Muscle layer of colon (tissue), 2 donors: ENCODE data around the gene WEE1.
"Not testable (repeated sequence)": the region's sequence is repeated elsewhere in the genome, so short reads cannot be mapped to it uniquely, and the experiment has no call there.

Experiments used
- H3K27ac ChIP-seq: one replicate; pipeline ENCODE4 v1.7.0; 2013; ENCODE audit warnings: low read depth, mild to moderate bottlenecking, low read length, moderate library complexity
- H3K27me3 ChIP-seq, 2 donors: one replicate each; pipeline ENCODE4 v1.7.0; 2013; ENCODE audit warnings: low read length in 2 of 2, mild to moderate bottlenecking in 2 of 2; ENCODE audit not compliant: insufficient read depth in 2 of 2, control insufficient read depth in 1 of 2
- H3K36me3 ChIP-seq: one replicate; pipeline ENCODE4 v1.7.0; 2013; ENCODE audit warnings: mild to moderate bottlenecking, low read length; ENCODE audit not compliant: insufficient read depth
- H3K4me1 ChIP-seq: one replicate; pipeline ENCODE4 v1.7.0; 2013; ENCODE audit warnings: mild to moderate bottlenecking, low read length; ENCODE audit not compliant: insufficient read depth
- H3K4me3 ChIP-seq, 2 donors: one replicate each; pipeline ENCODE4 v1.7.0; 2013; ENCODE audit warnings: low read length in 2 of 2, low read depth in 1 of 2, mild to moderate bottlenecking in 1 of 2, moderate library complexity in 1 of 2
- H3K9ac ChIP-seq: one replicate; pipeline ENCODE4 v1.7.0; 2013; ENCODE audit warnings: low read length
- H3K9me3 ChIP-seq: one replicate; pipeline ENCODE4 v1.7.0; 2013; ENCODE audit warnings: mild to moderate bottlenecking, low read length
- donor health status: abdominal sarcoma.
- donor health status: Adenocarcinoma of cecum.

The WEE1 gene

DNA sequence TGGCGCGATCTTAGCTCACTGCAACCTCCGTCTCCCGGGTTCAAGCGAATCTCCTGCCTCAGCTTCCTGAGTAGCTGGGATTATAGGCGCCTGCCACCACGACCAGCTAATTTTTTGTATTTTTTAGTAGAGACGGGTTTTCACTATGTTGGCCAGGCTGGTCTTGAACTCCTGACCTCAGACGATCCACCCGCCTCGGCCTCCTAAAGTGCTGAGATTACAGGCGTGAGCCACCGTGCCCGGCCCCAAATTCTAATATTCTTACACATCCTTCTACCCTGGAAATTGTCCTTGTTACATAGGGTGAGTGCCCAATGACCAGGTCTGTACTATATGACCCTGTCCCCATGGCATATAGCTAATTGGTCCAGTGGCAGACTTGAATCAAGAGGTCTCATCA, 29.7 kb downstream of the WEE1 start:
- H3K27ac ChIP-seq, H3K36me3 ChIP-seq, H3K9ac ChIP-seq, H3K27me3 ChIP-seq, H3K4me3 ChIP-seq, H3K9me3 ChIP-seq, H3K4me1 ChIP-seq: not testable (repeated sequence)

DNA sequence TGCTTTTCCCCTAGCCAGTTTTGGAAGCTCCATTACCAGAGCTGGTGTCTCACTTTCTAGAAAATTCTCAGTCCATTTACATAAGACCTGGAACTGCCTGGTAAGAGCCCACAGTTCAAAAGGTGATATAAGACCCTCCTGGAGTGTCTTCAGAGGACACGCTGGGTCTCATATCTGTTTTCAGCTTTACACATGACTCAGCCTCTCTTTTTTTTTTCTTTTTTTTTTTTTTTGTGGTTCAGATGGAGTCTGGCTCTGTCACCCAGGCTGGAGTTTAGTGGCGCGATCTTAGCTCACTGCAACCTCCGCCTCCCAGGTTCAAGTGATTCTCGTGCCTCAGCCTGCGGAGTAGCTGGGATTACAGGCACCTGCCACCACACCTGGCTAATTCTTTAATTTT, 30.7 kb downstream of the WEE1 start:
- no peaks in the 10 kb centered on the region for H3K4me1 ChIP-seq
- no peak overlapping the region for H3K27ac ChIP-seq
- no peaks in the 10 kb centered on the region for H3K9me3 ChIP-seq
- H3K27me3 ChIP-seq = no peaks in the 10 kb centered on the region
- H3K36me3 ChIP-seq = no peaks in the 10 kb centered on the region
- no peak overlapping the region for H3K4me3 ChIP-seq
- H3K9ac ChIP-seq = no peak overlapping the region

DNA sequence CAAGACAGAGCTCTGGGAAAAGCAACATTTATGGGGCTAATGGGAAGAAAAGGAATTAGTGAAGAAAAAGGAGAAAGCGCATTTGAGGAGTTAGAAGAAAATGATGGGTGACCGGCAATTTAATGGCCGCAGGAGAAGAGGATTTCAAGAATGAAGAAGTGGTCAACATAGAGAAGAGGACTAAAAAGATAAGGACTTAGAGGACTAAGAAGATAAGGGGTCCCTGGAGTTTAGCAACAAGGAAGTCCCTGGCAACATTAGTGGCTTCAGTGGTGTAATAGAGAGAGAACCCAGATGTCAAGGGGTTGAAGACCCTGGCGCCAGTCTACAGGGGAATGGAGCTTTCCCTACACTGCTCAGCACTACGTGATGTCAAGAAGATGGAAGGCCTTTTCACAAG, 32.3 kb downstream of the WEE1 start:
- Histone ChIP-seq H3K27me3 (no peaks in the 10 kb centered on the region), H3K9ac (no peak overlapping the region), H3K9me3 (no peaks in the 10 kb centered on the region), H3K36me3 (no peaks in the 10 kb centered on the region), H3K4me1 (no peaks in the 10 kb centered on the region), H3K4me3 (no peak overlapping the region), H3K27ac (no peak overlapping the region)

DNA sequence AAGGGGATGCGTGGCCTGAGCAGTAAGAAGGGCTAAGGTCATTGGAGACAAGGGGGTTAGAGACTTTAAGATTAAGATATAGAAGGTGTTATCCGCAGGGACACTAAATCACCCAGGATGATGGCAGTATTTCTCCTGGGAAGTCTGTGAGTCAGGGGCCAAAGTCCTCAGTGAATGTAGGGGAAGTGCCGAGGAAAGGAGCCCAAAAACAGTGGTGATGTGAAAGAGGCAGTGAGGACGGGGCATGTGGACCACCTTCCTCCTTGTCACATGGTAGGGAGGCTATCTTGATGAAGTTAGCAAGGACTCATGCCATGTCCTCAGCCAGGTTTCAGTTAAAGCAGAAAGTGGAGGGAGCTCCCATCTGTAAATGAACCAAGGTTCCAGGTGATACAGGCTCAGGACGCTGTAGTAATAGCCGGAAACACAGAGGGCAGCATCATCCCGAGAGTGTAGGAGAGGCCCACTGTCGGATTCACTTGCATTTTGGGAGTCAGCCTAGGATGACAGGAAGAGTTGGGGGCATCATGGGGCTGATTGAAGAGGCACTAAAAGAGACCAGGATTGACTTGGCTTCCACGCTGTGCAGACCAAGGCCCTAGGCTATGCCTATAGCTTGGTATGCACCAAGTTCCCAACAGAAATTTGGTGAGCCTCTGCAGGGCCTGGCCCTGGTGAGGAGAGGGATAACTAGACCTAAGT, 33.5 kb downstream of the WEE1 start:
- Histone ChIP-seq H3K9ac (no peak overlapping the region), H3K9me3 (no peaks in the 10 kb centered on the region), H3K4me1 (no peaks in the 10 kb centered on the region), H3K36me3 (no peaks in the 10 kb centered on the region), H3K4me3 (no peak overlapping the region), H3K27ac (no peak overlapping the region), H3K27me3 (no peaks in the 10 kb centered on the region)

DNA sequence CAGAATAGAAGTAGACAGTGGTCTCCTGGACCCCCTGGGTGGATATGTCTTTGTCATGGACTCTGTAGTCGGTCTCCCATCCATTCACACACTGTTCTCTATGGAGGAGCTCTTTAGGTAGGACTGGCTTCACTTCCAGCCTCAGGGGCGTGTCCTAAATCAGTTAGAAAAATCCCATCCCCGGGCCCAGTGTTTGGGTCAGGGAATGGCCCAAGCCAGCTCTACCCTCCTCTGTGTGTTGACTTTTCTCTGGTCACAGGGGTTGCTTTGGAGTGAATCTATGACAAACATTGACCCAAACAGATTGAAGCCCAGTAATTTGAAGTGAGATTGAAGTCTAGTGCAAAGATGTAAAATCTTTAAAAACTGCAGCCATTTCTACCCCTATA, 34.0 kb downstream of the WEE1 start:
- Histone ChIP-seq H3K4me1 (no peaks in the 10 kb centered on the region), H3K9me3 (no peaks in the 10 kb centered on the region), H3K36me3 (no peaks in the 10 kb centered on the region), H3K27me3 (no peaks in the 10 kb centered on the region), H3K27ac (no peak overlapping the region), H3K9ac (no peak overlapping the region), H3K4me3 (no peak overlapping the region)

DNA sequence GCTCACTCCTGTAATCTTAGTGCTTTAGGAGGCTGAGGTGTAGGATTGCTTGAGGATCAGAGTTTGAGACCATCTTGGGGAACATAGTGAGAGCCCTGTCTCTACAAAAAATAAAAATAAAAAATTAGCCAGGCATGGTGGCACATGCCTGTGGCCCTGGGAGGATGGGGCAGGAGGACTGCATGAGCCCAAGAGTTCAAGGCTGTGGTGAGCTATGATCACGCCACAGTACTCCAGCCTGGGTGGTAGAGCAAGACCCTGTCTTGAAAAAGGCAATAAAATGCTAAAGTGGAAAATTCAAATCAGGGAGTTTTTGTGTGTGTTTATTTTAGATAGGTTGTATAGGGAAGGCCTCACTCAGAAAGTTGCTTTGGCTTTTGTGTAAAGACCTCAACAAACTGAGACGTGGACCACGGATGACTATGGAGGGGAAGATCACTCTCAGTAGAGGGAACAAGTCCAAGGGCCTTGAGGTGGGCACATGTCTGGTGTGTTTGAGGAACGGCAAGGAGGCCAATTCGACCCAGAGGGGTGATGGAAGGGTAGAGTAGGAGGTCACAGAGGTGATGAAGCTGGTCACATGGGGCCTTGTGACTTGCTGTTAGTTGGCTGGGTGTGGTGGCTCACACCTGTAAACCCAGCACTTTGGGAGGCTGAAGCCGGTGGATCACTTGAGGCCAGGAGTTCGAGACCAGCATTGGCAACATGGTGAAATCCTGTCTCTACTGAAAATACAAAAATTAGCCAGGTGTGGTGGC, 35.7 kb downstream of the WEE1 start:
- H3K9ac ChIP-seq = no peak overlapping the region
- H3K36me3 ChIP-seq = no peaks in the 10 kb centered on the region
- H3K9me3 ChIP-seq = no peaks in the 10 kb centered on the region
- no peak overlapping the region for H3K4me3 ChIP-seq
- peaks cover 1% of the 10 kb centered on the region for H3K4me1 ChIP-seq
- no peaks in the 10 kb centered on the region for H3K27me3 ChIP-seq
- no peak overlapping the region for H3K27ac ChIP-seq

DNA sequence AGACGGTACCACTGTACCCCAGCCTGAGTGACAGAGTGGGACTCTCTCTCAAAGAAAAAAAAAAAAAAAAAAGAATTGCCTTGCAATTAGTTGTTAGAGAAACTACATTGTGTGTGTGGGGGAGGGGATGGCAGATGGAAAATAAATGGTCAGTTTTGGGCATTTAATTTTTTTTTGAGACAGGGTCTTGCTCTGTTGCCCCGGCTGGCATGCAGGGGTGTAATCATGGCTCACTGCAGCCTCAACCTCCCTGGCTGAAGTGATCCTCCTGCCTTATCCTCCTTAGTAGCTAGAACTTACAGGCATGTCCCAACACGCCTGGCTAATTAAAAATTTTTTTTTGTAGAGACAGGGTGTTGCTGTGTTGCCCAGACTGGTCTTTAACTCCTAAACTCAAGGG, 36.4 kb downstream of the WEE1 start:
- no peak overlapping the region for H3K4me3 ChIP-seq
- no peaks in the 10 kb centered on the region for H3K9me3 ChIP-seq
- H3K36me3 ChIP-seq = no peaks in the 10 kb centered on the region
- no peaks in the 10 kb centered on the region for H3K27me3 ChIP-seq
- peaks cover 8% of the 10 kb centered on the region for H3K4me1 ChIP-seq
- no peak overlapping the region for H3K27ac ChIP-seq
- no peak overlapping the region for H3K9ac ChIP-seq

DNA sequence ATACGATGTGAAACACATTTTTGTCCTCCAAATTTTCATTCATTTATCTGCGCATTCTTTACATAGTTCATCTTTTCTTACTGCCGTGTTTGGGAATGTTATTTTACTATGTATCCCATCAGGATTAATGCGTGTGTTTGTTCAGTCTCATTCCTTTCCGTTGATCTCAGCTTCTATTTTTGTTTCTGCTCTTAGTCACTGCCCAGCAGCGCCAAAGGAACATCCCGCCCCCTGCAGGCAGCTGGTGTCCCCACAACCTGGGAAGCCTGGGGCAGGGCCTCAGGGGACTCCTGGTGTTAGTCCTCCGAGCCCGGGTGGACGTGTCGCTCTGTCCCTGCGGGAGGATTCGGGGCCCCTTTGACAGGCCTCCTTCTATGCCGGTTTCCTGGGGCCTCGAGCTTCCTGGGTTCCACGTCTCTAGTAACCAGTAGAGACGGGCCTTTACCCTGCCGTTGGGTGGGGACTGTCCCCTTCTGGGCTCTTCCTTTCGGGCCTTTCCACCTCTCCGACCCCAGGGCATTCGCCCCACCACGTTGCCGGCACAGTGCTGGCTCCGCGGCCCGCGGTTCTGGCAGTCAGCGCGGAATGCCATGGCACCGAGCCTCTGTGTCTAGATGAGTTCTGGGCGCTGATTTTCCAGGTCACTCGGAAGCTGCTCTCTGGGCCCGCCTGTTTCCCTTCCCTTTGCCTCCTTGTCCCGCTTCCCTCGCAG, 39.8 kb downstream of the WEE1 start:
- Histone ChIP-seq H3K27me3 (no peaks in the 10 kb centered on the region), H3K9me3 (no peaks in the 10 kb centered on the region), H3K27ac (peak overlapping the region; percentile 98), H3K4me1 (peaks cover 9% of the 10 kb centered on the region), H3K4me3 (peak overlapping the region; percentile 64 to 77), H3K9ac (peak overlapping the region; percentile 52), H3K36me3 (no peaks in the 10 kb centered on the region)

DNA sequence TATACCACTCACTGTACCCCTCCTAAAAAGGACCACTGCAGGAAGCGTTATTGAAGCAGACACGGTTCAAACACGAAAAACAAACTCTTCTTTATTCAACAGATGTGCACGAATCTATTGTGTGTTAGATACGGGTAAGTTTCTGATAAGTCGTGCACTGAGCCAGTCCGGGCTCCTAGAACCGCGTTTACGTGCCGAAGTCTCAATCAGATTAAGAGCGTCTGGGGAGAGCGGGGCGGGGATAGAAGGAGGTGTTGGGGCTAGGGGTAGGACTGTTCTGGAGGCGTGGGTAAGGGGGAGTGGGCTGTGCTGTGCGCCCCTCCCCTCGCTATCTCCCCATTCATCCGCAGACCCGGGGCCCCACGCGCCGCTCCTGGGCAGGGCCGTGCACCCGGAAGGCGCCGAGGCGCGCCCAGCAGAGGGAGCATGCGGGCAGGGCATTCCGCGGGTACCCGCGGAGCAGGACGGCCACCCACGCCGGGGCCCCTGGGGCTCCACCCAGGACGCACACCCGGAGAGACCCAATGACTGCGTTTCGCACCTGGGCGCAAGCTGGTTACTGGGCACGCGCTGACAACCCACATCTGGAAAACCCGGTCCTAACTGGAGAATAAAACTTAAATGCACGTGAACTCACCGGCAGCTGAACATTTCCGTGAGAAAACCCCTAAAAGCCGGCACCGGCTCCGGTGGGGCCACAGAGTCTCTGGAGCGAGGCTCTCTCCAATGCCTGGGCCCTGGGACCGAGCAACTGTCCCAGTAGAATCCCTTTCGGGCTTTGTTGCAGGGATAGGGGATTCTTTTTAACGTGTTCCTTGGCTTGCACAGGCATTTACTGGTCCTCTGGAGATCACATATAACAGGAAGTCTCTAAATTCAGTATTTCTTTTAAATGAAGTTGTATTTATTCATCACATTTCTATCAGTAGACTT, 40.6 kb downstream of the WEE1 start:
- Histone ChIP-seq H3K9ac (peak overlapping the region; percentile 52), H3K27me3 (no peaks in the 10 kb centered on the region), H3K4me3 (peak overlapping the region; percentile 64 to 77), H3K36me3 (no peaks in the 10 kb centered on the region), H3K4me1 (peaks cover 9% of the 10 kb centered on the region), H3K27ac (peak overlapping the region; percentile 98), H3K9me3 (no peaks in the 10 kb centered on the region)

DNA sequence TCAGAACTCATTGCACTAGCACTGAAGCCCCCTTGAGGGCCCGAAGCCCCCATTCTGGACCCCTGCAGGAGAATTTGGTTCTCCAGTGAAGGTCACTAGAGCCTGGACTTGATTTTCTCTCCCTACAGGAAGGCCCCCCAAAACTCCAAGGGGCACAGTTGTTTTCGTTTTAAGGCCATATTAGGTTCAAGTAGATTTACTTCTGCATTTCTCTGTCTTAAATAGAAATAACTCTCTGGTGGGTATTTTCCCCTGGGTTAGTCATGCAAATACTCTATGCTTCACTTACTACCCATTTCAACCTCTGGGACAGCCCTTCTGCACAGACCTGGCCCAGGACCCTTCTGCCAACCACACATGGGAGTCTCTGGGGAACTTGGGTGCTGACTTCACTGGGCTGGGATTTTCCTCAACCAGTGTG, 41.6 kb downstream of the WEE1 start:
- Histone ChIP-seq H3K27ac (no peak overlapping the region), H3K4me1 (peaks cover 9% of the 10 kb centered on the region), H3K9ac (no peak overlapping the region), H3K9me3 (no peaks in the 10 kb centered on the region), H3K36me3 (no peaks in the 10 kb centered on the region), H3K27me3 (no peaks in the 10 kb centered on the region), H3K4me3 (no peak overlapping the region)
